ENCODE data around the gene MXRA8. TPM values are rescaled to one million over a fixed set of nuclear protein-coding genes. Genes with fewer than 3 reads are reported as not detected.

Gene MXRA8
- total and polyA plus RNA-seq, 4 donors, result 38.5 to 213 (median 66.9) TPM

DNA sequence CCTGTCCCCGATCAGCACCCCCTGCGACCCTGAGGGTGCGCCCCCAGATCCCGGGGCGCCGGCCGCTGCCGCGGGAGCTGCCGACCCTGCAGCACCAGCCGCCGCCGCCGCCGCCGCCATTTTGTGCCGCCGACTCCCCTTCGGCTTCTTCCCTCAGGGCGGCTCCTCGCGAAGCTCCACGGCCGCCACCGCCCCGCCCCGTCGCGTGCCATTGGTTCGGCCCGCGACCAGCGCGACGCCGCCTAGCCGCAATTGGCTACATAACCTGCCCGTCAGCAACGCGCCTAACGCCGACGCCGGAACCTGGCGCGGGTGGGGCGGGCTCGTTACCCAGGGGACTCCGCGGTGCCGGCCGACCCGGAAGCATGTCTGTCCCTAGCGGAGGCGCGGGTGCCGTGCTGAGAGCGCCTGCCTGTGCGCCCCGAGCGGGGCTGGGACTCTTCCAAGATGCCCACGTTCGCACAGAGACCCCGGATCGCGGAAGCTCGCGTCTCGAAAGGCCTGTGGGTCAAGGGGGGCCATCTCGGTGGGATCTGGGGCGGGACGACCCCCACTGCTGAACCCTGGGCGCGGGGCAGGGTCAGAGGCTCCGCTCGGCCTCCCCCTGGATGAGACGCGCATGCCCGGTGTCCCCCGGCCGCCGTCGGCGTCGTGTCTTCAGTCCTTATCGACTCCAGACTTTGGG is 41.0 kb upstream of the MXRA8 start, which contains the start of gene CCNL2:
Gene CCNL2, minus strand, starts transcription at position 149 of the 685 bp plus-strand sequence. Its CDS starts 29 bp downstream, at position 120.
- Histone ChIP-seq H3K36me3 (ENCODE audit: control insufficient read depth in 4 of 4, insufficient read depth in 4 of 4, low read length in 4 of 4) (peaks cover 9 to 39% (median 25%) of the 10 kb centered on the region in 4 donors), H3K27ac (ENCODE audit: low read depth in 1 of 2, low read length in 1 of 2) (peak within 1 kb of the TSS; percentile 91 to 94), H3K27me3 (ENCODE audit: control insufficient read depth in 3 of 3, insufficient read depth in 3 of 3, low read length in 2 of 3) (no peaks in the 10 kb centered on the region), H3K9ac (ENCODE audit: insufficient read depth in 1 of 2, low read length in 2 of 2) (peak within 1 kb of the TSS; percentile 56 to 84), H3K4me3 (peak within 1 kb of the TSS; percentile 98), H3K4me1 (ENCODE audit: control insufficient read depth in 5 of 5, insufficient read depth in 5 of 5, low read length in 5 of 5) (peaks cover 5 to 27% (median 13%) of the 10 kb centered on the region in 5 donors), H3K9me3 (ENCODE audit: control insufficient read depth in 4 of 4, insufficient read depth in 3 of 4, low read length in 3 of 4) (no peaks in the 10 kb centered on the region)
- TF ChIP-seq, protein P1, sequence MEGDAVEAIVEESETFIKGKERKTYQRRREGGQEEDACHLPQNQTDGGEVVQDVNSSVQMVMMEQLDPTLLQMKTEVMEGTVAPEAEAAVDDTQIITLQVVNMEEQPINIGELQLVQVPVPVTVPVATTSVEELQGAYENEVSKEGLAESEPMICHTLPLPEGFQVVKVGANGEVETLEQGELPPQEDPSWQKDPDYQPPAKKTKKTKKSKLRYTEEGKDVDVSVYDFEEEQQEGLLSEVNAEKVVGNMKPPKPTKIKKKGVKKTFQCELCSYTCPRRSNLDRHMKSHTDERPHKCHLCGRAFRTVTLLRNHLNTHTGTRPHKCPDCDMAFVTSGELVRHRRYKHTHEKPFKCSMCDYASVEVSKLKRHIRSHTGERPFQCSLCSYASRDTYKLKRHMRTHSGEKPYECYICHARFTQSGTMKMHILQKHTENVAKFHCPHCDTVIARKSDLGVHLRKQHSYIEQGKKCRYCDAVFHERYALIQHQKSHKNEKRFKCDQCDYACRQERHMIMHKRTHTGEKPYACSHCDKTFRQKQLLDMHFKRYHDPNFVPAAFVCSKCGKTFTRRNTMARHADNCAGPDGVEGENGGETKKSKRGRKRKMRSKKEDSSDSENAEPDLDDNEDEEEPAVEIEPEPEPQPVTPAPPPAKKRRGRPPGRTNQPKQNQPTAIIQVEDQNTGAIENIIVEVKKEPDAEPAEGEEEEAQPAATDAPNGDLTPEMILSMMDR (IDR thresholded peaks at IDR 0.05; ENCODE audit: control extremely low read depth, extremely low read depth), result peak; percentile 5
- 1% methylated on average over 76 to 86 of the region's 86 CpGs for WGBS, 2 donors
- ATAC-seq (ENCODE audit: insufficient read depth, low FRiP score), result peak; percentile 96
- DNase-seq, result peak; percentile 98 to 99 (median 99)

DNA sequence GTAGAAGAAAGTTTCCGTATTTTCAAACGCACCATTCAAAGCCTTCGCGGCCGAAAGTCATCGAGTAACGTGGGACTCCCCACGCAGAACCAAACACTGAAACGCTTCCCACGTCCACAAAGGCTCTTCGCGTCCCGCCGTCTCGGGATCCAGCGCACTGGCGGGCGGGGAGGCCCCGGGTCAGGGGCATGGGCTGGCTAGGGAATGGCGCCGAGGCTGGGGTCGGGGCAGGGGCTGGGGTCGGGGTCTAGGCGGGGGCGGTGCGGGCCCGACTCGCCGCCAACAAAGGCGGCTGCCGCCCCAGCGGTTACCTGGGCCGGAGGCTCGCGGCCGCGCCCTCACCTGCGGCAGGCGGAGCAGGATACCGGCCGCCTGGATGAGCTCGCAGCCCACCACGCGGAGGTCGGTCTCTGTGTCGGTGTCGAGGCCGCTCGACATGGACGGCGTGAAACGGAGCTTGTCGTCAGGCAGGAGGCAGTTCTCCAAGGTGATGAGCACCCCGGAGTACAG is 40.4 kb upstream of the MXRA8 start:
- peaks cover 13 to 40% (median 24%) of the 10 kb centered on the region in 4 donors for H3K36me3 ChIP-seq (ENCODE audit: control insufficient read depth in 4 of 4, insufficient read depth in 4 of 4, low read length in 4 of 4)
- peak overlapping the region; percentile 90 to 94 for H3K27ac ChIP-seq (ENCODE audit: low read depth in 1 of 2, low read length in 1 of 2)
- H3K4me1 ChIP-seq (ENCODE audit: control insufficient read depth in 5 of 5, insufficient read depth in 5 of 5, low read length in 5 of 5), result peaks cover 5 to 27% (median 13%) of the 10 kb centered on the region in 5 donors
- H3K27me3 ChIP-seq (ENCODE audit: control insufficient read depth in 3 of 3, insufficient read depth in 3 of 3, low read length in 2 of 3), result no peaks in the 10 kb centered on the region
- H3K4me3 ChIP-seq, result peak overlapping the region; percentile 98
- DNase-seq (no peak), ATAC-seq (ENCODE audit: insufficient read depth, low FRiP score) (peak; percentile 0)
- WGBS, 2 donors, result 0% methylated on average over 40 to 54 of the region's 54 CpGs
- peak overlapping the region; percentile 56 to 84 for H3K9ac ChIP-seq (ENCODE audit: insufficient read depth in 1 of 2, low read length in 2 of 2)
- no peaks in the 10 kb centered on the region for H3K9me3 ChIP-seq (ENCODE audit: control insufficient read depth in 4 of 4, insufficient read depth in 3 of 4, low read length in 3 of 4)
- TF ChIP-seq, protein P1 (IDR thresholded peaks at IDR 0.05; ENCODE audit: control extremely low read depth, extremely low read depth), result no peak

- Histone ChIP-seq H3K27ac (ENCODE audit: low read depth in 1 of 2, low read length in 1 of 2) (peak overlapping the region; percentile 90 to 94), H3K4me1 (ENCODE audit: control insufficient read depth in 5 of 5, insufficient read depth in 5 of 5, low read length in 5 of 5) (peaks cover 5 to 27% (median 13%) of the 10 kb centered on the region in 5 donors), H3K4me3 (peak overlapping the region; percentile 98), H3K9me3 (ENCODE audit: control insufficient read depth in 4 of 4, insufficient read depth in 3 of 4, low read length in 3 of 4) (no peaks in the 10 kb centered on the region), H3K27me3 (ENCODE audit: control insufficient read depth in 3 of 3, insufficient read depth in 3 of 3, low read length in 2 of 3) (no peaks in the 10 kb centered on the region), H3K36me3 (ENCODE audit: control insufficient read depth in 4 of 4, insufficient read depth in 4 of 4, low read length in 4 of 4) (peaks cover 18 to 46% (median 30%) of the 10 kb centered on the region in 4 donors), H3K9ac (ENCODE audit: insufficient read depth in 1 of 2, low read length in 2 of 2) (peak overlapping the region; percentile 56 to 84)
- TF ChIP-seq, protein P1 (IDR thresholded peaks at IDR 0.05; ENCODE audit: control extremely low read depth, extremely low read depth), result no peak
- 48 to 51% methylated on average over 19 of the region's 19 CpGs for WGBS, 2 donors
- ATAC-seq (ENCODE audit: insufficient read depth, low FRiP score), result no peak
- no peak for DNase-seq
These were observed 39.6 kb upstream of the MXRA8 start for GRCh38 chr1:1397839-1398523.

All from lung (tissue), 12 donors.